Stimulated activated CD4-positive, alpha-beta T cell treated with anti-CD3 and anti-CD28 coated beads, TNF-alpha, amount 100 ng/mL, for 4 hours (primary cell): ENCODE data around the gene UNK.
A peak's percentile ranks its signal among the peaks of the same experiment; 100 is the strongest.
"Not testable (repeated sequence)": the region's sequence is repeated elsewhere in the genome, so short reads cannot be mapped to it uniquely, and the experiment has no call there.

ENCODE experiments used
- DNase-seq, 3 experiments: peaks; one replicate each; pipeline ENCODE4 v3.0.0-alpha.2; 2020; ENCODE audit warnings: low read depth in 3 of 3

UNK gene

GRCh38 chr17:75773121-75773807, 11.3 kb upstream of the UNK start:
- DNase-seq: no peak

- no peak for DNase-seq
These were observed 10.7 kb upstream of the UNK start for GRCh38 chr17:75773808-75774470.

GRCh38 chr17:75774471-75774990, 10.1 kb upstream of the UNK start:
- DNase-seq: no peak

- no peak for DNase-seq
These were observed 9.5 kb upstream of the UNK start for GRCh38 chr17:75774991-75775668.

- no peak for DNase-seq
These were observed 8.0 kb upstream of the UNK start for GRCh38 chr17:75776386-75777295.

- no peak for DNase-seq
These were observed 7.2 kb upstream of the UNK start for GRCh38 chr17:75777296-75777922.

- DNase-seq: not testable (repeated sequence)
These were observed 6.3 kb upstream of the UNK start for GRCh38 chr17:75778066-75778860.

- no peak for DNase-seq
These were observed 5.8 kb upstream of the UNK start for GRCh38 chr17:75778861-75779249.

GRCh38 chr17:75779250-75779986, 5.2 kb upstream of the UNK start:
- DNase-seq: peak; percentile 87 to 90 (median 88)

GRCh38 chr17:75779987-75780889, 4.4 kb upstream of the UNK start:
- DNase-seq: no peak

- no peak for DNase-seq
These were observed 1.4 kb upstream of the UNK start for GRCh38 chr17:75783069-75783783.

- DNase-seq: no peak
These were observed 668 bp upstream of the UNK start for GRCh38 chr17:75783803-75784472.

GRCh38 chr17:75785016-75785890, 647 bp downstream of the UNK start:
- DNase-seq: peak; percentile 73 to 83 (median 76)

GRCh38 chr17:75791254-75791653, 6.6 kb downstream of the UNK start:
- DNase-seq: no peak

- DNase-seq: no peak
These were observed 8.9 kb downstream of the UNK start for GRCh38 chr17:75793460-75793859.

- no peak for DNase-seq
These were observed 11.4 kb downstream of the UNK start for GRCh38 chr17:75795820-75796607.
